OCI-LY7 (cell line): ENCODE measurements around the gene ZNF775. TPM values are rescaled to one million over a fixed set of nuclear protein-coding genes. Genes with fewer than 3 reads are reported as not detected.

Experiments
- BruUV-seq: library from RNA; stranded (reverse); fragments of 400-500 nt; replicated peaks from 2 replicates; lab custom pipeline; 2021; lab: Mats Ljungman, UMichigan
- CTCF ChIA-PET: fragments of 300-600 bp; sonication (Branson Sonifier 250); formaldehyde crosslinking; loops from one replicate; lab custom pipeline; 2022; ENCODE audit warnings: antibody characterized with exemption; ENCODE audit not compliant: unreplicated experiment; lab: Charles Lee
- POLR2A ChIA-PET: fragments of 300-600 bp; sonication (Branson Sonifier 250); formaldehyde crosslinking; loops from one replicate; lab custom pipeline; 2022; ENCODE audit warnings: antibody characterized with exemption; lab: Charles Lee
- DNase-seq: peaks from one replicate; pipeline ENCODE4 v3.0.0-alpha.2; 2015; ENCODE audit warnings: low spot score
- H2AFZ ChIP-seq: fragments of 200-600 bp; sonication (generic), shearing (Covaris generic); 2 replicates; pipeline ENCODE4 v1.6.1; 2014; ENCODE audit warnings: mild to moderate bottlenecking, antibody characterized with exemption, low read length, moderate library complexity
- H3K27ac ChIP-seq: fragments of 200-600 bp; sonication (generic); 2 replicates; pipeline ENCODE4 v1.5.1; 2014; ENCODE audit warnings: mixed run types, low read depth, mild to moderate bottlenecking, moderate library complexity, low read length, inconsistent platforms; ENCODE audit not compliant: poor library complexity, severe bottlenecking
- H3K36me3 ChIP-seq: fragments of 200-600 bp; sonication (generic); 2 replicates; pipeline ENCODE4 v1.6.1; 2014; ENCODE audit warnings: mild to moderate bottlenecking, antibody characterized with exemption, low read length, moderate library complexity, mixed read lengths; ENCODE audit not compliant: insufficient read depth
- H3K4me1 ChIP-seq: fragments of 200-600 bp; sonication (generic); 2 replicates; pipeline ENCODE4 v1.5.1; 2014; ENCODE audit warnings: mild to moderate bottlenecking, low read length; ENCODE audit not compliant: insufficient read depth, poor library complexity, severe bottlenecking
- H3K4me2 ChIP-seq: fragments of 200-600 bp; sonication (generic); 2 replicates; pipeline ENCODE4 v1.6.1; 2014; ENCODE audit warnings: mild to moderate bottlenecking, low read length
- H3K4me3 ChIP-seq: fragments of 200-600 bp; sonication (generic); 2 replicates; pipeline ENCODE4 v1.5.1; 2014; ENCODE audit warnings: mild to moderate bottlenecking, low read depth, low read length; ENCODE audit not compliant: poor library complexity, severe bottlenecking
- H3K79me2 ChIP-seq: fragments of 200-600 bp; sonication (generic); 2 replicates; pipeline ENCODE4 v1.6.1; 2016; ENCODE audit warnings: low read depth, mild to moderate bottlenecking, low read length, moderate library complexity, mixed read lengths; ENCODE audit not compliant: insufficient read depth
- H3K9me2 ChIP-seq: fragments of 200-600 bp; sonication (generic); 2 replicates; pipeline ENCODE4 v1.6.1; 2016; ENCODE audit warnings: mild to moderate bottlenecking, low read length, mixed read lengths; ENCODE audit not compliant: insufficient read depth
- H3K9me3 ChIP-seq: fragments of 200-600 bp; sonication (generic); 2 replicates; pipeline ENCODE4 v1.6.1; 2014; ENCODE audit warnings: mild to moderate bottlenecking, mixed run types, low read length, mixed read lengths
- H4K20me1 ChIP-seq: fragments of 200-600 bp; sonication (generic); 2 replicates; pipeline ENCODE4 v1.6.1; 2014; ENCODE audit warnings: mild to moderate bottlenecking, antibody characterized with exemption, low read length, moderate library complexity, mixed read lengths; ENCODE audit not compliant: insufficient read depth
- CTCF ChIP-seq: fragments of 200-600 bp; sonication (generic); conservative IDR thresholded peaks from 2 replicates; pipeline ENCODE4 v1.5.1; 2014; ENCODE audit warnings: mild to moderate bottlenecking, antibody characterized with exemption, low read length, moderate library complexity, mixed read lengths
- EZH2phosphoT487 ChIP-seq: fragments of 200-600 bp; sonication (generic); IDR thresholded peaks from 2 replicates; pipeline ENCODE4 v1.6.1; 2018; ENCODE audit warnings: low read depth, borderline replicate concordance, mild to moderate bottlenecking, mixed run types, antibody characterized with exemption, low read length, moderate library complexity, mixed read lengths
- intact Hi-C: fragments of 100-400 bp; cut with micrococcal nuclease; formaldehyde crosslinking; loops from one replicate; pipeline ENCODE4 v1.10.0; 2022; ENCODE audit not compliant: unreplicated experiment
- total RNA-seq, 2 experiments: library from RNA; depleted of rRNA in 1 of 2; stranded (reverse); fragments of >200 nt in 1 of 2; shearing (Covaris generic) in 1 of 2; gene quantifications; 2 replicates each; pipeline ENCODE4 v1.2.3, GENCODE V29; 2014 to 2022

Gene ZNF775
- total RNA-seq, 2 experiments from 2014 or later = 4.7 to 6.5 TPM

GRCh38 chr7:150378115-150378852, 846 bp upstream of the ZNF775 start:
- no peaks in the 10 kb centered on the region for H3K79me2 ChIP-seq

GRCh38 chr7:150379441-150380379, 580 bp downstream of the ZNF775 start:
- CTCF ChIA-PET = no interaction called here
- no peaks in the 10 kb centered on the region for H4K20me1 ChIP-seq
- peaks cover 70% of the 10 kb centered on the region for H3K4me1 ChIP-seq
- H2AFZ ChIP-seq = peak overlapping the region; percentile 72
- no peaks in the 10 kb centered on the region for H3K9me3 ChIP-seq
- no peaks in the 10 kb centered on the region for H3K79me2 ChIP-seq
- H3K4me3 ChIP-seq = peak overlapping the region; percentile 93
- POLR2A ChIA-PET = interaction anchor here (1.0 to 1.8 kb wide), 2 partner anchors 25 to 27 kb away, joined by 4 to 10 read pairs; no protein-coding TSS in a partner anchor
- H3K36me3 ChIP-seq = no peaks in the 10 kb centered on the region
- TF ChIP-seq EZH2phosphoT487 (no peak), CTCF (no peak)
- H3K9me2 ChIP-seq = no peaks in the 10 kb centered on the region
- H3K4me2 ChIP-seq = peak overlapping the region; percentile 99
- no peak for DNase-seq
- BruUV-seq = TSS peak; percentile 50
- H3K27ac ChIP-seq = peak overlapping the region; percentile 15
- intact Hi-C loops = loop anchor here (1.0 to 10.0 kb wide), 3 partner anchors 26 to 595 kb away; partner anchors contain the start of gene KCNH2

More at GRCh38 chr7:150378115-150378852, 846 bp upstream of the ZNF775 start:
- Histone ChIP-seq H3K9me3 (no peaks in the 10 kb centered on the region), H4K20me1 (no peaks in the 10 kb centered on the region), H3K4me1 (peaks cover 74% of the 10 kb centered on the region), H3K4me3 (peak overlapping the region; percentile 93), H2AFZ (peak overlapping the region; percentile 72; the same call in 1 of the 2 replicates), H3K27ac (peak overlapping the region; percentile 24), H3K9me2 (no peaks in the 10 kb centered on the region), H3K36me3 (no peaks in the 10 kb centered on the region), H3K4me2 (peak overlapping the region; percentile 94)
- ChIA-PET POLR2A (interaction anchor here (0.7 to 2.1 kb wide), 7 partner anchors 8 to 29 kb away, joined by 3 to 16 read pairs (median 11); partner anchors contain the start of gene REPIN1), CTCF (interaction anchor here (0.7 to 1.1 kb wide), 2 partner anchors 10 to 22 kb away, joined by 3 read pairs; partner anchors contain the start of gene REPIN1)
- peak; percentile 65 for DNase-seq
- BruUV-seq = TSS peak; percentile 92
- TF ChIP-seq EZH2phosphoT487 (no peak), CTCF (peak; percentile 58)
- intact Hi-C loops = loop anchor here (10.0 kb wide), 2 partner anchors 513 to 597 kb away; partner anchors contain the start of gene KCNH2
